ENCODE results near the gene RHOU. TPM values are rescaled to one million over a fixed set of nuclear protein-coding genes. Genes with fewer than 3 reads are reported as not detected.

RHOU gene
- total RNA-seq: 0.27 and 0.94 TPM in 2 replicates

GRCh38 chr1:228734881-228735801, at the start of gene RHOU:
Gene RHOU, plus strand, starts transcription at chr1:228735479. Its CDS starts 264 bp downstream, at chr1:228735743.

Other genes with a start within 250 kb of the RHOU start
- gene RNF187, start 248.1 kb upstream of the RHOU start, total RNA-seq: 40.8 and 70.3 TPM in 2 replicates